Activated T-cell treated with anti-CD3 and anti-CD28 coated beads for 4 hours (primary cell): ENCODE results near the gene ELL.

Experiments
- DNase-seq: peaks from one replicate; pipeline ENCODE4 v3.0.0-alpha.2; 2020

Gene ELL

GRCh38 chr19:18466354-18466753 lies 55.5 kb downstream of the ELL start:
- no peak for DNase-seq

GRCh38 chr19:18465964-18466339 lies 55.9 kb downstream of the ELL start:
- no peak for DNase-seq

GRCh38 chr19:18465214-18465963 lies 56.5 kb downstream of the ELL start:
- DNase-seq: no peak

GRCh38 chr19:18464646-18465045 lies 57.2 kb downstream of the ELL start:
- no peak for DNase-seq

- no peak for DNase-seq
Measured at GRCh38 chr19:18461471-18461870, 60.4 kb downstream of the ELL start.

GRCh38 chr19:18460900-18461299 lies 61.0 kb downstream of the ELL start:
- DNase-seq: no peak

GRCh38 chr19:18457483-18458331 lies 64.2 kb downstream of the ELL start:
- no peak for DNase-seq

GRCh38 chr19:18456974-18457373 lies 64.9 kb downstream of the ELL start:
- no peak for DNase-seq

- no peak for DNase-seq
Measured at GRCh38 chr19:18456279-18456678, 65.6 kb downstream of the ELL start.

GRCh38 chr19:18453269-18454024 lies 68.4 kb downstream of the ELL start:
- DNase-seq: no peak

- DNase-seq: no peak
Measured at GRCh38 chr19:18452386-18452785, 69.5 kb downstream of the ELL start.

- DNase-seq: peak; percentile 84
Measured at GRCh38 chr19:18450931-18451836, 70.7 kb downstream of the ELL start.

GRCh38 chr19:18450021-18450930 lies 71.6 kb downstream of the ELL start:
- DNase-seq: no peak

GRCh38 chr19:18449552-18449951 lies 72.3 kb downstream of the ELL start:
- DNase-seq: no peak

GRCh38 chr19:18446811-18447359 lies 75.0 kb downstream of the ELL start:
- DNase-seq: no peak

GRCh38 chr19:18446145-18446810 lies 75.6 kb downstream of the ELL start:
- DNase-seq: no peak

GRCh38 chr19:18445262-18445948 lies 76.5 kb downstream of the ELL start:
- no peak for DNase-seq

GRCh38 chr19:18444513-18444912 lies 77.4 kb downstream of the ELL start:
- no peak for DNase-seq

- no peak for DNase-seq
Measured at GRCh38 chr19:18443831-18444230, 78.0 kb downstream of the ELL start.

GRCh38 chr19:18443406-18443805 lies 78.5 kb downstream of the ELL start:
- no peak for DNase-seq
